SH-SY5Y (cell line): ENCODE data around the gene NR2C1.

ENCODE experiments used
- GATA2 ChIP-seq: IDR thresholded peaks from 2 replicates; pipeline ENCODE4 v1.6.1; 2011; ENCODE audit warnings: mild to moderate bottlenecking, low read depth, low read length
- GATA3 ChIP-seq: IDR thresholded peaks from 2 replicates; pipeline ENCODE4 v1.6.1; 2011; ENCODE audit warnings: low read depth, mild to moderate bottlenecking, low read length, moderate library complexity

The NR2C1 gene

DNA sequence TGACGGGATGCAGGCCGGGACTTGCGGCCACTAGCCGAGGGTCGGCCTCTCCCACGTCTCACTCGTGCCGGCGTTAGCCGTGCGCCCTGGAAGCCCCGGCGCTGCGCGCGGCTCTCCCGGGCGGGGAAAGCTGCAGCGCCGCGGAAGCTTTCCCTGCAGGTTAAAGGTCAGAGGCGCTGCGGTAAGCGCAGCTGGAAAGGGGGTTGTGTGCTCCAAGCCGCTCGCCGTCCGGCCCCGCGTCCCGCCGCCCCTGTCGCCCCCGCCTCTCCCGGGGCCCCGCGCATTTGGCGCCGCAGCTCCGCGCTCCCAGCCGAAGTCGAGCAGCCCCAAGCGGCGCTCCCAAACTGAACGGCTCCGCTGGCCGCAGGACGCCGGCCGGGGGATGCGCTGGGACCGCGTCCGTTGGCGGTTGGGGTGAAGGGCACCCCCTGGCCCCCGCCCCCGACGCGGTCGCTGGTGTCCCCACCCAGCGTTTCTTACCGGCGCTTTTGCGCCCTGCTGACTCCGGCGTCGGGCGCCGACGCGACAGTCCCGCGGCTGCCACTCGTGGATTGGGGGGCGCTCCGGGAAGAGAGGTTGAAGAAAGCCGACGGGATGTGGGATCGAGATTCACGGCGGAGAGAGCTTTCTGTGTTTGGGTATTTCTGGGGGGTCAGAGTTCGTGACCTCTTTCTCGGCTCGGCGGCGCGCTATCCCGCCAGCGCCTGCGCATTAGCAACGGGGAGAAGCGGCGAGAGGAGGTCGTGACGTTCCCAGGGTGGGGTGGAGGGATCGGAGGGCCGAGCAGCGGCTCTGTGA, at the start of gene NR2C1:
NR2C1 (minus strand) TSS at position 719 of the 798 bp plus-strand sequence. CDS start 6,234 bp downstream, outside the sequence.
- TF ChIP-seq GATA3 = no peak
- no peak; the same call in 1 of the 2 replicates for TF ChIP-seq GATA2

DNA sequence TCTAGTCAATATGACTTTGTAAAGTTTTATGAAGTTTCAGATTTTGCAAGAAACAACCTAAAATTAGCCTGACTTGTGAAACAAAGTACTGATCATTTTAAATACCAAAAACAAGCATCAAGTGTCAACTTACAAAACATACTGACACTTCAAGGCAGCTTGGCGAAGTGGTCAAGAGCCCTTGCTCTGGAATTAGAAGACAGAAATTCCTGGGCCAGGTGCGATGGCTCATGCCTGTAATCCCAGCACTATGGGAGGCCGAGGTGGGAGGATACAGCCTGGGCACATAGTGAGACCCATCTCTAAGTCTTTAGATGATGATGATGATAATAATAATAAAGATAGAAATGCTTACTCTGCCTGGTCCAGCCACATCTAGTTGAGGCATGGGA, 45.4 kb upstream of the NR2C1 start:
- no peak for TF ChIP-seq GATA3
- no peak for TF ChIP-seq GATA2

DNA sequence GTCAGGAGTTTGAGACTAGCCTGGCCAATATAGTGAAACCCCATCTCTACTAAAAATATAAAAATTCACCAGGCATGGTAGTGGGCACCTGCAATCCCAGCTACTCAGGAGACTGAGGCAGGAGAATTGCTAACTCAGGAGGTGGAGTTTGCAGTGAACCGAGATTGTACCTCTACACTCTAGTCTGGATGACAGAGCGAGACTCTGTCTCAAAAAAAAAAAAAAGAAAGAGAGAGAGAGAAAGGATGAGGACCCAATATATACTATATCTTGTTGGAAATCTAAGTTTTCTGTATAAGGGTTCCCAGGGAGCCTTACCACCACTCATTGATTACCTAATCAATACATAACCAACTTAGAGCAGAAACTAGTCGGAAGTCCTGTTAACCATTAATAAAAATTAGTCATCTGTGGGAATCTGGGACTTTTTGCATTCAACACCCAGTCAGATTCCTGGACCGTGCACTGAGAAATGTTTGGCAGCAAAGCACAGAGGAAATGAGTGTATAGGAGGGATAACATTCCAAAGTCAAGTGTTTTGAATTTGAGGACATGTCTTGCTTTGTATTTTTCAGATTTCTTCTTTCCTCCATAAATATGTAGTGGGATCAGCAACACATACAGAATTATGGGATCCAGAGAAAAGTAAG, 44.8 kb upstream of the NR2C1 start:
- no peak for TF ChIP-seq GATA2
- TF ChIP-seq GATA3 = no peak

DNA sequence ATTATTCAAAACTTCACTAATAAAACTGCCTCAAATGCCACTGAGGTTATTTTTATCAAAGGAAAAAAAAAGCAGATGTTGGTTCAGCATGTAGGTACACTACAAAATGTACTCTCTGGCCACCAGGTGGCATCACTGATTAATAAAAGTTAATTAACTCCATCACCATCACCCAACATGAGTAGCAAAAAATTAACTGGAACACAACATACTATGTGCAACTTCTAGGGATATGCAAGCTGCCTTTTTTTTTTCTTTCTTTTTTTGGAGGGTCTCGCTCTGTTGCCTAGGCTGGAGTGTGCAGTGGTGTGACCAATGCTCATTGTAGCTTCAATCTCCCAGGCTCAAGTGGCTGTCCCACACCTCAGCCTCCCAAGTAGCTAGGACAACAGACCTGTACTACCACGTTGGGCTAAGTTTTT, 43.8 kb upstream of the NR2C1 start:
- TF ChIP-seq GATA2 = no peak
- no peak for TF ChIP-seq GATA3

DNA sequence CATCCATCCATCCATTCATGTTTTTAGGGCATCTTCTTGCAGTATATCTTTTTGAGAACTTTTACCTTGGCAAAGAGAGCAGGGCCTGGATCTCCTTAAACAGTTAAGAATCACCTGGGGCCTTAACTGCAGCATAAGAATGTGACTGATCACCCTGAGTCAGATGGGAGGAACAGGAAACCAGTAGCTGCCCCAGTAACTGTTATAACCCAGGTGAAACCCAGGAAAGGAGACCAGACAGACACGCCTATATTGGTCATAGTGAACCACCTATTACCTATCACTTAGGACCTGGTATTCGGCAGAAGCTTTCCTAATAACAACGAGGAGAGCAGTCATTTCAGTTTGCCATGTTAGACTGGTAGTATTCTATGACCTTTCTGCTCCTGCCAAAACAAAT, 43.4 kb upstream of the NR2C1 start:
- TF ChIP-seq GATA2 (no peak), GATA3 (no peak)

DNA sequence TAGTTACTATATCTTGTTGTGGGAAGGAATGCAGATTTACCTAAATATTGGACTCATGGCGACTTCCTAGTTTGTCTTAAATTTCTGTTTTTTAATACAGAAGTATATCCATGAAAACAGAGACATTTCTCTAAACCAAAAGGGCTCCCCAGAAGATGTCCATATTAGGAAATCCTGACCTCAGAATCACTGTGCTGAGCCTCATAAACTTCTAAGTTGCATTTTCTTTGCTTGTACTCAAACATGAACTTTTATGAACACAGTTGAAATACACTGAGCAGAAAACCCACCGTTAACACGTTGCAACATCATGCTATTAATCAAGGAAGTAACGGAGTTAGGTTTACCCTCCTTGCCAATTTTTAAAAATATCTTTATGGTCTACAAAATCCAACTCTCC, 42.9 kb upstream of the NR2C1 start:
- TF ChIP-seq GATA2 (no peak), GATA3 (no peak)

DNA sequence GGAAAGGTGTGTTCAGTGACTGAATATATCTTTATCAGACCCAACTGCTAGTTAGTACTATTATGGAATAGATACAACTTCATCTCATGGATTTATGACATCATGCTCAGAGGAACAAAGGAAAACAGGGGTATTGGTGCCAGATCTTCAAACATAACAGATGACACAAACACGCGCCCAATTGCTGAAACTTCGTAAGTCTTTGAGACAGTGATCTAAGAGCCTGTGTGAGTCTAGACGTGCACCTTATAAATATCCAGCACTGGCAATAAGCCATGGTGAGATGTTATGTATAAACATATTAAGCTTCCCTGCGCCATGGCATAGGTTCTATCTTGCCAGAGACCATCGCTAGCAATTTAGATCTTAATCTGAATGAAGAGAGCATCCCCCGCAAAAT, 42.2 kb upstream of the NR2C1 start:
- TF ChIP-seq GATA2 (no peak), GATA3 (no peak)

DNA sequence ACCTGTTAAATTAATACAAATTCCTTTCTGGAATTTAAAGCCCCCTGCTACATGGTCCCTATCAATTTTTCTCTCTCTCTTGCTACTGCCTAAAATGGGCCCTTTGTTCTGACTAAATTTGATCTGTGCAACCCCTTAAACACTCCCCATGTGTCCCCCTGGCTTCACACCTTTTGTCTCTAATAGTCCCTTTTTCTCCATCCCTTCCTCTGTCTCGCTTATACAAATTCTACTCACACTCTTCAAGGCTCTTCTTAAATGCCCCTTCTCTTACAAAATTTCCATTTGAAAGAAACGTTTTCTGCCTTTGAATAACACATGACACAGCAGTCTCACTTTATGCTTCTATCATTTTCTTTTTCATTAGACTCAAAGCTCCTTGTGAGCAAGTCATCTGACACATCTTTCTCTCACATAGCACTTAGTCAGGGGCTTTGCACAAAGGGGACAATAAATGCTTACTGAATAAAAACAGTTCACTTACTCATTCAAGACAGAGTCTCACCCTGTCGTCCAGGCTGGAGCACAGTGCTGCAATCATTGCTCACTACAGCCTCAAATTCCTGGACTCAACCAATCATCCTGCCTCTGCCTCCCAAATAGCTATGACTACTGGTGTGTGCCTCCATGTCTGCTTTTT, 41.5 kb upstream of the NR2C1 start:
- no peak for TF ChIP-seq GATA3
- TF ChIP-seq GATA2 = no peak

DNA sequence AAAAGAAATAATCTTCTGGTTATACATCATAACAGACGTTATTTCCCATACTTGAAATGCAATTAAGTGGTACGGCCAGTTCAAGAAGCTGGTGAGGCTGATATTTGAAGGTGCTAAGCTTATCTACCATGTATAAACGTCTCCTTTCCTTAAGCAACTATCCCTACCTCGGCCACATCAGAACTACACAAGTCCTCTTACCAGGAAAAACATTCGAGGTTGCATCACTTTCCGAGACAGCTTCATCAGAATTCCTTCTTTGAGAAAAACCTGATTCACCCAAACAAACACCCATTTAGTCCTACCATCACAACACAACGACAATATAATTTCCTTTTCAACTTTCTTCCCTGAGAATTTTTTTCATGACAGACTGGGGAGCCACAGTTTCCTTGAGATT, 33.9 kb upstream of the NR2C1 start:
- TF ChIP-seq GATA2 = no peak
- no peak for TF ChIP-seq GATA3

DNA sequence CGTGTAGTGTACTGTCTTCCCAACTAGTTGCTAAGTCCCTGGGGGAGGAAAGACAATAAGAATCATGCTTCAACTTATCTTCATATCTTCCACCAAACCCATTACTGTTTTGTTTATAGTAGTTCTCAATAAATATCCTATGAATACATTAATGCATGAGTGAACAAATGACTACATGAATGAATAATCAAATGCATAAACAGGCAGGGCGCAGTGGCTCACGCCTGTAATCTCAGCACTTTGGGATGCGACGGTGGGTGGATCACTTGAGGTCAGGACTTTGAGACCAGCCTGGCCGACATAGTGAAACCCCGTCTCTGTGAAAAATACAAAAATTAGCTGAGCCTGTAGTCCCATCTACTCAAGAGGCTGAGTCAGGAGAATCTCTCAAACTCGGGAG, 32.1 kb upstream of the NR2C1 start:
- TF ChIP-seq GATA2 (no peak), GATA3 (no peak)

DNA sequence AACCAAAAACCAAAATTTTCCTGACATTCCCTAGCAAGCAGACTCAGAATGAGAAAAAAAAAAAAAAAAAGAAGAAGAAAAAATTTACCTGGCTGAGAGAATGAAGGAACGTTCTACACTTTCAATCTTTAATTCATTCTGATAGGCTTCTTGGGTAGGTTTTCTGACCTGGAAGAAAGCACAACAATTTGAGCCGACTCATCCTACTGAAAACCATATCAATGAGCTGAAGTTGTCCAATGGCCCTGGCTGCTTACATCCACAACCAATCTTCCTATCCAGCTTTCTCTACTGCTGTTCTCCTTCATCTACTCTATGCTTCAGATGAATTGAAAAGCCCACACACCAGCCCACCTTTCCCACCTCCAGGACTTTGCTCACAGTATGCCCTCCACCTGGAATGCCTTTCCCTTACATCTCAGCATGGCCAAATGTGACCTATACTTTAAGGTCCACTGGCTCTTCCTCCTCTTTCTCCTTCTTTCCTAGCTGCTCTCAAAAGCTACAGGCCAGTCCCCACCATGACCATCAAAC, 31.6 kb upstream of the NR2C1 start:
- TF ChIP-seq GATA3 (no peak), GATA2 (no peak)

DNA sequence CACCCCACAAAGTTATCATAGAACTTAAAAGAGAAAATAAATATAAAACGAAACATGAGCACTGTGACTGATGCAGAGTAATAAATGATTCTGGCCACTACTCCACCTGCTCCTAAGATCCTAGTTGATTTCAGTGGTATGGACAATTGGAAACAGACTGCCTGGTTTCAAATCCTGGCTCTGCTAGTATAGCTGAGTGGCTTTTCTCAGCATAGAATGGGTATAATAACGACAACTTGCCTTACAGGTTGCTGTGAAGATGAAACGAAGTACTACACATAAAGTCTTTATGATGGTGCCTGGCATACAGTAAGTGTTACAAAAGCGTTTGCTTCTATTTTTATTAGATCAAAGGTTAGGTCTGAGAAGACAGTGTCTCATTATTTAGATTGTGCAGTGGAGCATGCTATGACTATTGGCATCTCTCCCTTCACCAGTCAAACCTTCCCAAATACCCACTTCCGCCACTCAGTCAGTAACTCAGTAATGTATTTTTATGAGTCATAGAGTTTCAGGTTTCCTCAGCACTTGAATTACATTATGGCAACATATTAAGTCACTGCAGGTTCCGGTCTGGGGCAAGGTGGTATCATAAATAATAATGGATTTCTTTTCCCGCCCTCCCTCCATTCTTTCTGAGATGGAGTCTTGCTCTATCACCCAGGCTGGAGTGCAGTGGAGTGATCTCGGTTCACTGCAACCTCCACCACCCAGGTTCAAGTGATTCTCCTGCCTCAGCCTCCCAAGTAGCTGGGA, 29.7 kb upstream of the NR2C1 start:
- TF ChIP-seq GATA2 (no peak), GATA3 (no peak)

DNA sequence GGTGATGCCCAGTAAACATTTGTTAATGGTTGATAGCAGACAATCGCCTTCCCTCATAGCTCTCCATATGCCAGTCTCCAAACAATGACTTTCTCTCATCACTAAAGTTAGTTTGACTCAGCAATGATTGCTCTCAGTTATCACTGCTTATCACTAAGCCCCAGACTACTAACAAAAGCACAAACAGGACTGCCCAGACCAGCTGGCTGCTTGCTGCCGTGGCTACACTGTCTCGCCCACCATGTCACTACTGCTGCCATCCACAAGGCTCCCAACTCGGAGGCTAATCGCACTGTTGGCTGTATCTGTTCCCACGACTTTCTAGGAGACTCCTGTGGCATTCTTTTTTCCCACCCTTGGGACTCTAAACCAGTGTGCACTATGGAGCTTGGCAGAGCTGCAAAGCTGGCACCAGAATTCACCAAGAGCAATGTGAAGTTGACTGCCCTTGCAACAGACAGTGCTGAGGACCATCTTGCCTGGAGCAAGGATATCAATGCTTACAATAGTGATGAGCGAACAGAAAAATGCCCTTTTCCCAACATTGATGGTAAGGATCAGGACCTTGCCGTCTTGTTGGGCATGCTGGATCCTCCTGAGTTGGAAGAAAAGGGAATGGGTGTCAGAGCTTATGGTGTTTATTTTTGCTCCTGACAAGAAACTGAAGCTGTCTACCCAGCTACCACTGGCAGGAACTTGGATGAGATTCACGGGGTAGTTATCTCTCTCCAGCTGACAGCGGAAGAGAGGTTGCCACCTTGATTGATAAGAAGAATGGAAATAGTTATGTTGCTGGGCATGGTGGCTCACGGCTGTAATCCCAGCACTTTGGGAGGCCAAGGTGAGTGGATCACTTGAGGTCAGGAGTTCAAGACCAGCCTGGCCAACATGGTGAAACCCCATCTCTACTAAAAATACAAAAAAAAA, 27.1 kb upstream of the NR2C1 start:
- TF ChIP-seq GATA2 (no peak), GATA3 (no peak)

DNA sequence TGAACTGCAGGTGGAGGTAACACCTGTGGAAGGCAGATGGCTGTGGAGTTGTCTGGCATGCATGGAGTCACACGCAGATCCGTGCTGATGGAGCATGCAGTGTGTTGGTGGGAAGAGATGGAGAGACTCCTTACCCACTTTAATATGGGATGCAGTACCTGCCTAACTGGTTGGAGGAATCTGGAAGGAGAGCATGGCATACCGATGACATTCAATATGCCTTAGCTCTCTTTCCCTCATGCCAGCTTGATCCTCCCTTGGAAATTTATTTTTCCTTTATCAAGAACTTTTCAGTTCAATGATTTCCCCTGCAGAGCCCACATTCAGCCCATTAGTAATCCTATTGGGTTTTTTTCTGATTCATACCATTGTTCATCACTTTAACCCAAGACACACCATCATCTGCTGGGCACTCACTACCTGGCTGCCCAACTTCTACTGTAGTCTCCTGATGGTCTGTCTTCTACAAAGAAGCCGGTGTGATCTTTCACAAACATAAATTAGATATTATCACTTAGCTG, 25.9 kb upstream of the NR2C1 start:
- TF ChIP-seq GATA2 (no peak), GATA3 (no peak)
